GM19238 (cell line): ENCODE results near the gene KRT81.
"Not testable (repeated sequence)": the region's sequence is repeated elsewhere in the genome, so short reads cannot be mapped to it uniquely, and the experiment has no call there.

Source experiments
- DNase-seq: peaks from one replicate; pipeline ENCODE4 v3.0.0; 2011; ENCODE audit warnings: low spot score; ENCODE audit not compliant: insufficient read length

The KRT81 gene

DNA sequence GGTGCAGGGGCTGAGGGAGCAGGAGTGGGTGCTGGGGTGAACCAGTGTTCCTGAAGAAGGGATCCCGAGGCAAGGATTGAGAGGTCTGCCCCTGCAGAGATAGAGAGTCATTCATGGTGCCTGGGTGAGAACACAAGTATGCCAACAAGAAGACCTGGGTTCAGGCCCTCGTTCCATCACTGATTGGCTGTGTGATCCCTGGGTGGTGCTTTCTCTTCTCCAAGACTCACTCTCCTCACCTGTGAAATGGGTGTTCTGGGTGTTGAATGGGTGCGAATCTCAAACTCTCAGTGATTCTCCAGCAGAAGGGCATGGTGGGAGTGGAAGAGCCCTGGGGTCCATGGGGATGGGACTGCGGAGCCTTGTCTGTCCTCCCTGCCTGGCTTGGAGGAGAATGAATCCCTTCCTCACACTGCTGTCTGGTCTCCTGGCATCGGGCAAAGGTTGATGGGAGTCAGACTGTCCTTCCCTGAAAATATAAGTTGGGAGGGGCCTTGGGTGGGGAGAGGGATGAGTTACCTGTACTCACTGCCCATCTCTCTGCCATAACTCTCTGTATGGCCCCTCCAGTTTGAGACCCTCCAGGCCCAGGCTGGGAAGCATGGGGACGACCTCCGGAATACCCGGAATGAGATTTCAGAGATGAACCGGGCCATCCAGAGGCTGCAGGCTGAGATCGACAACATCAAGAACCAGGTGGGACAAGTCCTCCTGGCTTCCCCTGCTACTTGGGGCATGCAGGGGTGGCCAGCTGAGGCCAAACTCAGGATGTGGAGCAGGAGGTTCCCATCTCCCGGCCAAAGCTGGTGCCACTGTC lies 48.7 kb downstream of the KRT81 start:
- DNase-seq, result no peak

- DNase-seq, result no peak
Observed at GRCh38 chr12:52241205-52241842, 50.0 kb downstream of the KRT81 start.

DNA sequence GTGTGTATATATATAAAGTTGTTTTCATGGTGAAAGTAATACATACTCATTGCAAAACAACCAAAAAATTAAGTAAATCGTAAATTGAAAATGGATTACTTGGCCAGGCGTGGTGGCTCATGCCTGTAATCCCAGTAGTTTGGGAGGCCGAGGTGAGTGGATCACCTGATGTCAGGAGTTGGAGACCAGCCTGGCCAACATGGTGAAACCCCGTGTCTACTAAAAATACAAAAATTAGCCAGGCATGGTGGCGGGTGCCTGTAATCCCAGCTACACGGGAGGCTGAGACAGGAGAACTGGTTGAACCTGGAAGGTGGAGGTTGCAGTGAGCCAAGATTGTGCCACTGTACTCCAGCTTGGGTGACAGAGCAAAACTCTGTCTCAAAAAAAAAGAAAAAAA lies 51.1 kb downstream of the KRT81 start:
- DNase-seq, result not testable (repeated sequence)

DNA sequence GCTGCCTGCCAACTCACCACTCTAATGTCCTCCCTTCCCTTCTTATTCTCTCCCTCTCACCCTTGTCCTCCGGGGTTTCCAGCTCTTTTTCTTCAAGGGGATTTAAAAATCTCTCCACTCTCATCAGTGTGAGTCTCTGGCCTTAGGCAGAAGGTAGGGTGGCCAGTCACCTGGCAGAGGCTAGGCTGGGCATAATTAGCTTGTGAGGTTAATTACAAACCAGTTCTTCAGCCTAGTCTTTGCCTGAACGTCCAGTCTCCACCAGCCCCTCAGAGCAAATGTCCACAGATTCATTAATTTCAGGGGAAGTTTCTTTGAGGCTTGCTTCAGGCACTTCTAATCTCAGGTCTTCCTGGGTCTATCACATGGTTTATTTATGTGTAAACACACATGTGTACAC lies 51.6 kb downstream of the KRT81 start:
- DNase-seq, result no peak

GRCh38 chr12:52238916-52239646 lies 52.3 kb downstream of the KRT81 start:
- DNase-seq, result no peak

- no peak for DNase-seq
Observed at GRCh38 chr12:52238207-52238840, 53.0 kb downstream of the KRT81 start.

DNA sequence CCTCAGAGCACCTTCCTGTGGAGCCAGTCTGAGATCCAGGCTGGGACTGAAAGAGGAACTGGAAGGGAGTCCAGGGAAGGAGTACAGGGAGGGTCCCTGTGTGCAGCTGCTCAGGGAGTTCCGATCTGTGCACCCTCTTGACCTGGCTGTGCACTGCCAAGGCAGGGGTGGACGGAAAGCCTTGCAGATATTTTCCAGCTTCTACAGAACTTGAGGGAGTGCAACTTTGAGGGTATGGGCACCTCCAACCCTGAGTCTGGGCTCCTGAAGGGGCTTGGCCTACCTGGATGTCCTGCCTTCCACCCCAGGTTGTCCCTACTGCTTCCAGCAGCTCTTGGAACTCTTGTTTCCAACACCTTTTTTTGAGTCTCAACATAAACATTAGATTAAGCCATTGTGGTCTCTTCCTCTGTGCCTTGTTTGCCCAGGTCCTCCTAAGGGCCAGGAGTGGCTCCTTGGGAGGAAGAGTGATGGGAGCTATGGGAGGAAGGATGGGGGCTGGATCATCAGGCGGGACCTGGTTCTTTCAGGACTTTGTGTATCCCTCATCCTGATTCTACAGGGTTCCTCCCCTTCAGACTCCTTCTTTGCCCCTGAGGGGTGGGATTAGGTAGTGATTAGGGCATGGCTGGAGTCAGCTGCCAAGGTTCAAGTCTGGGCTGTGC lies 54.8 kb downstream of the KRT81 start:
- no peak for DNase-seq
